Measurements from ENCODE around the gene SEC14L1.
"Not testable (repeated sequence)": the region's sequence is repeated elsewhere in the genome, so short reads cannot be mapped to it uniquely, and the experiment has no call there.

Gene SEC14L1

GRCh38 chr17:77251622-77252183, 110.9 kb downstream of the SEC14L1 start:
- no peaks in the 10 kb centered on the region for H3K36me3 ChIP-seq (ENCODE audit: control insufficient read depth in 2 of 2, insufficient read depth in 1 of 2, low read length in 2 of 2)
- ChIA-PET CTCF (interaction anchor here (0.6 to 1.0 kb wide), 3 partner anchors 81 to 294 kb away, joined by 3 to 5 read pairs (median 3); no protein-coding TSS in a partner anchor), POLR2A (no interaction called here)
- H3K9me3 ChIP-seq (ENCODE audit: control insufficient read depth, insufficient read depth, low read depth, low read length): no peaks in the 10 kb centered on the region
- peaks cover 3% of the 10 kb centered on the region; the same call in 1 of the 2 replicates for H3K4me1 ChIP-seq (ENCODE audit: control insufficient read depth, insufficient read depth, low read length)
- H3K4me3 ChIP-seq (ENCODE audit: low read depth, low read length): no peak overlapping the region
- no peak for TF ChIP-seq ZNF423 (tag by site-specific recombination; IDR thresholded peaks at IDR 0.05)
- no peak for TF ChIP-seq ZNF521 (tag by site-specific recombination; IDR thresholded peaks at IDR 0.05)
- no peak for TF ChIP-seq ZNF398 (tag by site-specific recombination; IDR thresholded peaks at IDR 0.05)
- no peak for TF ChIP-seq SP2 (tag by site-specific recombination; IDR thresholded peaks at IDR 0.05)
- no peak for TF ChIP-seq KLF10 (tag by site-specific recombination; IDR thresholded peaks at IDR 0.05)
- no peak for TF ChIP-seq ZNF518A (tag by site-specific recombination; conservative IDR thresholded peaks at IDR 0.05; ENCODE audit: low read depth)
- no peak for TF ChIP-seq FEZF1 (tag by site-specific recombination; IDR thresholded peaks at IDR 0.05)
- no peak for TF ChIP-seq ZNF24 (tag by site-specific recombination; IDR thresholded peaks at IDR 0.05)
- TF ChIP-seq, protein P1, sequence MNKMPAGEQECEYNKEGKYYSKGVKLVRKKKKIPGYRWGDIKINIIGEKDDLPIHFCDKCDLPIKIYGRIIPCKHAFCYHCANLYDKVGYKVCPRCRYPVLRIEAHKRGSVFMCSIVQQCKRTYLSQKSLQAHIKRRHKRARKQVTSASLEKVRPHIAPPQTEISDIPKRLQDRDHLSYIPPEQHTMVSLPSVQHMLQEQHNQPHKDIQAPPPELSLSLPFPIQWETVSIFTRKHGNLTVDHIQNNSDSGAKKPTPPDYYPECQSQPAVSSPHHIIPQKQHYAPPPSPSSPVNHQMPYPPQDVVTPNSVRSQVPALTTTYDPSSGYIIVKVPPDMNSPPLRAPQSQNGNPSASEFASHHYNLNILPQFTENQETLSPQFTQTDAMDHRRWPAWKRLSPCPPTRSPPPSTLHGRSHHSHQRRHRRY (tag by site-specific recombination; IDR thresholded peaks at IDR 0.05): no peak
- TF ChIP-seq KLF1 (tag by site-specific recombination; IDR thresholded peaks at IDR 0.05): no peak
- TF ChIP-seq ZNF133 (tag by site-specific recombination; IDR thresholded peaks at IDR 0.05): no peak
- TF ChIP-seq ZNF529 (tag by site-specific recombination; IDR thresholded peaks at IDR 0.05; ENCODE audit: insufficient replicate concordance): no peak
- H3K27ac ChIP-seq (ENCODE audit: extremely low read depth, low read depth, low read length): no peak overlapping the region

GRCh38 chr17:77252306-77252705, 111.5 kb downstream of the SEC14L1 start:
- CTCF ChIA-PET; H3K9me3 ChIP-seq (ENCODE audit: control insufficient read depth, insufficient read depth, low read depth, low read length); H3K36me3 ChIP-seq (ENCODE audit: control insufficient read depth in 2 of 2, insufficient read depth in 1 of 2, low read length in 2 of 2); H3K4me1 ChIP-seq (ENCODE audit: control insufficient read depth, insufficient read depth, low read length); H3K27ac ChIP-seq (ENCODE audit: extremely low read depth, low read depth, low read length); POLR2A ChIA-PET; H3K4me3 ChIP-seq (ENCODE audit: low read depth, low read length): not testable (repeated sequence)

- H3K9me3 ChIP-seq (ENCODE audit: control insufficient read depth, insufficient read depth, low read depth, low read length): no peaks in the 10 kb centered on the region
- H3K27ac ChIP-seq (ENCODE audit: extremely low read depth, low read depth, low read length): no peak overlapping the region
- no peaks in the 10 kb centered on the region for H3K36me3 ChIP-seq (ENCODE audit: control insufficient read depth in 2 of 2, insufficient read depth in 1 of 2, low read length in 2 of 2)
- H3K4me3 ChIP-seq (ENCODE audit: low read depth, low read length): no peak overlapping the region
- CTCF ChIA-PET: interaction anchor here (0.9 kb wide), 1 partner anchor 165 kb away, joined by 3 read pairs; no protein-coding TSS in a partner anchor
- POLR2A ChIA-PET: interaction anchor here (2.6 kb wide), 1 partner anchor 164 kb away, joined by 13 read pairs; no protein-coding TSS in a partner anchor
- H3K4me1 ChIP-seq (ENCODE audit: control insufficient read depth, insufficient read depth, low read length): peaks cover 3% of the 10 kb centered on the region; the same call in 1 of the 2 replicates
- no peak for TF ChIP-seq ZNF664 (tag by site-specific recombination; IDR thresholded peaks at IDR 0.05)
- TF ChIP-seq SP2 (tag by site-specific recombination; IDR thresholded peaks at IDR 0.05): no peak
- TF ChIP-seq GFI1B (tag by site-specific recombination; IDR thresholded peaks at IDR 0.05): no peak
- TF ChIP-seq SALL2 (tag by site-specific recombination; IDR thresholded peaks at IDR 0.05; ENCODE audit: borderline replicate concordance): no peak
- TF ChIP-seq ZBTB10 (tag by site-specific recombination; IDR thresholded peaks at IDR 0.05): no peak
- TF ChIP-seq ZNF155 (tag by site-specific recombination; IDR thresholded peaks at IDR 0.05): no peak
- TF ChIP-seq ZNF311 (tag by site-specific recombination; IDR thresholded peaks at IDR 0.05; ENCODE audit: borderline replicate concordance): no peak
- no peak for TF ChIP-seq ZNF175 (tag by site-specific recombination; IDR thresholded peaks at IDR 0.05)
- no peak for TF ChIP-seq TCF7L2 (IDR thresholded peaks at IDR 0.05; ENCODE audit: borderline replicate concordance, low read depth, low read length)
These were observed 112.9 kb downstream of the SEC14L1 start for GRCh38 chr17:77253611-77254051.
